A549 (cell line): ENCODE results near the gene SEMA3A.

ENCODE experiments used
- NPAS2 ChIP-seq: fragments of 250-450 bp; sonication (Bioruptor Pico); IDR thresholded peaks from 2 replicates; pipeline ENCODE4 v1.8.0; 2022; ENCODE audit warnings: mild to moderate bottlenecking, moderate library complexity, borderline replicate concordance
- NR3C1 ChIP-seq: fragments of >200 bp; sonication (Bioruptor Twin); formaldehyde crosslinking; IDR thresholded peaks from 3 replicates; pipeline ENCODE4 v1.6.1; 2017
- POLR2A ChIP-seq: IDR thresholded peaks from 2 replicates; pipeline ENCODE4 v1.6.1; 2012; ENCODE audit warnings: mild to moderate bottlenecking, low read length
- ZNF302 ChIP-seq: fragments of 250-450 bp; sonication (Bioruptor Pico); IDR thresholded peaks from 2 replicates; pipeline ENCODE4 v1.9.0; 2021; ENCODE audit warnings: inconsistent platforms, mild to moderate bottlenecking, moderate library complexity
- TF ChIP-seq, protein P1 (sequence below): fragments of >200 bp; sonication (Bioruptor Twin); formaldehyde crosslinking; IDR thresholded peaks from 3 replicates; pipeline ENCODE4 v1.5.1; 2016

DNA sequence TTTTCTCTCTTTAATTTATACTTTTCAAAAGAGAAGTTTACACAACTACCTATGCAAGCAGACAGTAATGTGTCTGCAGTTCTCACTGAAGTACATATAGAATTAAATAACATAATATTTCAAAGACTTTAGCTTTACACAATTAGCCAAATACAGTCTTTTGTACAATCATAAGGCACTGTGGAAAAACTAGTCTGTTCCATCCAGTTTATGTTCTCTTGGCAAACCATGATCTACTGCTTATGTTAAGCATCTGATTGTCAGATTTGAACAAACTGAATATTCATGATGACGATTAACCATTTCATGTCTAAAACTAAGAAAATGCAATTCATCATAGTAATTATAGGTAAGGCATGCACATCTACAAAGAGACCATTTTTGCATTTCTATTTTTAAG is 842 bp downstream of the SEMA3A start:
- TF ChIP-seq ZNF302 (CRISPR knock-in tag): no peak
- TF ChIP-seq NR3C1: no peak
- no peak for TF ChIP-seq POLR2A
- no peak for TF ChIP-seq NPAS2 (CRISPR knock-in tag)
- TF ChIP-seq, protein P1, sequence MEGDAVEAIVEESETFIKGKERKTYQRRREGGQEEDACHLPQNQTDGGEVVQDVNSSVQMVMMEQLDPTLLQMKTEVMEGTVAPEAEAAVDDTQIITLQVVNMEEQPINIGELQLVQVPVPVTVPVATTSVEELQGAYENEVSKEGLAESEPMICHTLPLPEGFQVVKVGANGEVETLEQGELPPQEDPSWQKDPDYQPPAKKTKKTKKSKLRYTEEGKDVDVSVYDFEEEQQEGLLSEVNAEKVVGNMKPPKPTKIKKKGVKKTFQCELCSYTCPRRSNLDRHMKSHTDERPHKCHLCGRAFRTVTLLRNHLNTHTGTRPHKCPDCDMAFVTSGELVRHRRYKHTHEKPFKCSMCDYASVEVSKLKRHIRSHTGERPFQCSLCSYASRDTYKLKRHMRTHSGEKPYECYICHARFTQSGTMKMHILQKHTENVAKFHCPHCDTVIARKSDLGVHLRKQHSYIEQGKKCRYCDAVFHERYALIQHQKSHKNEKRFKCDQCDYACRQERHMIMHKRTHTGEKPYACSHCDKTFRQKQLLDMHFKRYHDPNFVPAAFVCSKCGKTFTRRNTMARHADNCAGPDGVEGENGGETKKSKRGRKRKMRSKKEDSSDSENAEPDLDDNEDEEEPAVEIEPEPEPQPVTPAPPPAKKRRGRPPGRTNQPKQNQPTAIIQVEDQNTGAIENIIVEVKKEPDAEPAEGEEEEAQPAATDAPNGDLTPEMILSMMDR: no peak
